ENCODE measurements around the gene AP5S1. TPM values are rescaled to one million over a fixed set of nuclear protein-coding genes. Genes with fewer than 3 reads are reported as not detected.

Gene AP5S1
- total and polyA plus RNA-seq, 2 experiments from 2014 or later = 20.5 to 25.0 TPM

DNA sequence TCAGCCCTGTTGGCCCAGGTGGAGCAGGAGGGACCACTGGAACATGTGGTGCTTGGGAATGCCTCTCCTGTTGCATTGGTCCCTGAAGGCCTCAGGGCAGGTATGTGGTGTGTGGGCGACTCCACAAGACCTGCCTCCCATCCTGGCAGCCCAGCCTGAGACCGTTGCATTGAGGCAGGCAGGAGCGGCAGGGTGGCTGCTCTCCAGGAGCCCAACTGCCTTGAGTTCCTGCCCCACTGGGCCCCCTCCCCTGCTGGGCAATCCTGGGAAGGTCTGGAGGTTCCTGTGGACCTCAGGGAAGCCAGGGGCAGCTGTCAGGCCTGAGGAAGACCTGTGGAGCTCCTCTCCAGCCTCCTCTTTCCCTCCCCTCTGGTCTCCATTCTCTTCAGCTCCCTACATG is 46.1 kb downstream of the AP5S1 start:
- no peak overlapping the region for H3K9ac ChIP-seq
- H3K27me3 ChIP-seq (replicated peaks; ENCODE audit: insufficient read depth) = no peaks in the 10 kb centered on the region
- H3K79me2 ChIP-seq (ENCODE audit: insufficient read depth) = peaks cover 6% of the 10 kb centered on the region; the same call in 1 of the 2 replicates
- peaks cover 22% of the 10 kb centered on the region; the same call in 1 of the 2 replicates for H3K36me3 ChIP-seq (ENCODE audit: low read depth)
- no peak overlapping the region for H3K27ac ChIP-seq
- H3K9me2 ChIP-seq (ENCODE audit: insufficient read depth) = no peaks in the 10 kb centered on the region
- no peaks in the 10 kb centered on the region for H3K4me1 ChIP-seq (ENCODE audit: insufficient read depth)
- WGBS, 2 experiments (ENCODE audit: low coverage in 1 of 2, low lambda C conversion rate in 2 of 2, missing lambda C conversion rate in 2 of 2) = 73 to 79% methylated on average over 3 of the region's 3 CpGs
- no peak overlapping the region for H3K4me2 ChIP-seq (ENCODE audit: unreplicated experiment)
- no peak for DNase-seq
- H3F3A ChIP-seq (ENCODE audit: insufficient read depth) = no peaks in the 10 kb centered on the region
- no peaks in the 10 kb centered on the region for H3K9me3 ChIP-seq (ENCODE audit: low read depth)
- H4K20me1 ChIP-seq (ENCODE audit: insufficient read depth) = no peaks in the 10 kb centered on the region
- no peak overlapping the region for H2AFZ ChIP-seq
- no peak overlapping the region for H3K4me3 ChIP-seq
- in situ Hi-C loops (cut with MboI) = no loop called here
- TF ChIP-seq EZH2 (IDR thresholded peaks at IDR 0.05; ENCODE audit: insufficient read depth, poor library complexity, severe bottlenecking) = no peak
- TF ChIP-seq EZH2phosphoT487 (IDR thresholded peaks at IDR 0.05; ENCODE audit: insufficient read depth, low read depth) = no peak

DNA sequence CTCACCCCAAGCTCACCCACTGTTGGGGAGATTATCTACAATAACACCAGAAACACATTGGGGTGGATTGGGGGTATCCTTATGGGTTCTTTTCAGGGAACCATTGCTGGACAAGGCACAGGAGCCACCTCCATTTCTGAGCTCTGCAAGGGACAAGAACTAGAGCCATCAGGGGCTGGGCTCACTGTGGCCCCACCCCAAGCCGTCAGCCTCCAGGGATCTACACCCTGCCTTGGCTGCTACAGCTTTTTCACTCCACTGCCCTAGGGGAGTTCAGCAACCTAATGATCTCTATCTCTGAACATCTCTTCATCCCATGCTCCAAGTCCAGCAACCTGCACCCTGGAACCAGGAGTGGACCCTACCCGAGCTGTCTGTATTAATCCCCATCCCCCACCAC is 47.5 kb downstream of the AP5S1 start:
- Histone ChIP-seq H3K9me2 (ENCODE audit: insufficient read depth) (no peaks in the 10 kb centered on the region), H3K27ac (no peak overlapping the region), H3K79me2 (ENCODE audit: insufficient read depth) (peaks cover 10% of the 10 kb centered on the region), H3K4me1 (ENCODE audit: insufficient read depth) (no peaks in the 10 kb centered on the region), H3K9me3 (ENCODE audit: low read depth) (no peaks in the 10 kb centered on the region), H3K27me3 (replicated peaks; ENCODE audit: insufficient read depth) (no peaks in the 10 kb centered on the region), H3F3A (ENCODE audit: insufficient read depth) (0 out of 2 replicates have a peak, but pooled peaks cover under 1% of the 10 kb centered on the region), H3K4me2 (ENCODE audit: unreplicated experiment) (no peak overlapping the region), H3K36me3 (ENCODE audit: low read depth) (peaks cover 11% of the 10 kb centered on the region; the same call in 1 of the 2 replicates), H3K4me3 (no peak overlapping the region), H3K9ac (no peak overlapping the region), H2AFZ (no peak overlapping the region), H4K20me1 (ENCODE audit: insufficient read depth) (no peaks in the 10 kb centered on the region)
- 40 to 50% methylated on average over 2 of the region's 2 CpGs for WGBS, 2 experiments (ENCODE audit: low coverage in 1 of 2, low lambda C conversion rate in 2 of 2, missing lambda C conversion rate in 2 of 2)
- no peak for DNase-seq
- in situ Hi-C loops (cut with MboI) = no loop called here
- no peak for TF ChIP-seq EZH2 (IDR thresholded peaks at IDR 0.05; ENCODE audit: insufficient read depth, poor library complexity, severe bottlenecking)
- no peak for TF ChIP-seq EZH2phosphoT487 (IDR thresholded peaks at IDR 0.05; ENCODE audit: insufficient read depth, low read depth)

DNA sequence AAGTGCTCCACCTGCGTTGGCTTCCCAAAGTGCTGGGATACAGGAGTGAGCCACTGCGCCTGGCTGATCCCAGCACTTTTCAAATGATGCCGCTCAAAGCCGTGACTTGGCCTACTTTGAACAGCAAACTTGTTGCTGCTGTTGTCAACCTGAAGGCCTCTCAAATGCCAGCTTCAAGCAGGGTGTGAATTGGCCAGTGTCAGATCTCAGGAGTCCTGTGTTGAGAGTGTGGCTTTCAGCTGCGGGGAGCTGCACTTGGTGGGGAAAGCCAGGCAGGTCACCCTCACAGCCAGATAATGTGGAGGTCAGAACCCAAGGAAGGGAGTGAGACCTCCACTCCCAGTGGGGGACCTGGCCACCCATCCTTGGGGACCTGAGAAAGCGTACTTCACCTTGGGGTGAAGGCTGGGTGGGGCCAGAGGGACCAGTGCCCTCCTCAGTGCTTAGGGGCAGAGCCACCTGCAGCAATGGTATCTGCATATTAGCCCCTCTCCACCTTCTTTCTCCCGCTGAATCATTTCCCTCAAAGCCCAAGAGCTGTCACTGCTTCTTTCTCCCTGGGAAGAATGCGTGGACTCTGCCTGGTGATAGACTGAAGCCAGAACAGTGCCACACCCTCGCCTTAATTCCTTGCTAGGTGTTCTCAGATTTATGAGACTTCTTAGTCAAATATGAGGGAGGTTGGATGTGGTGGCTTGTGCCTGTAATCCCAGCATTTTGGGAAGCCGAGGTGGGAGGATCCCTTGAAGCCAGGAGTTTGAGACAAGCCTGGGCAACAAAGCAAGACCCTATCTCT is 49.7 kb downstream of the AP5S1 start:
- Histone ChIP-seq H3K9ac (no peak overlapping the region), H3F3A (ENCODE audit: insufficient read depth) (peaks cover 9% of the 10 kb centered on the region; the same call in 1 of the 2 replicates), H3K4me2 (ENCODE audit: unreplicated experiment) (no peak overlapping the region), H3K9me2 (ENCODE audit: insufficient read depth) (no peaks in the 10 kb centered on the region), H3K4me3 (no peak overlapping the region), H3K79me2 (ENCODE audit: insufficient read depth) (peaks cover 14% of the 10 kb centered on the region), H3K36me3 (ENCODE audit: low read depth) (peaks cover 6% of the 10 kb centered on the region; the same call in 1 of the 2 replicates), H3K9me3 (ENCODE audit: low read depth) (no peaks in the 10 kb centered on the region), H3K27ac (no peak overlapping the region), H4K20me1 (ENCODE audit: insufficient read depth) (no peaks in the 10 kb centered on the region), H3K4me1 (ENCODE audit: insufficient read depth) (no peaks in the 10 kb centered on the region), H3K27me3 (replicated peaks; ENCODE audit: insufficient read depth) (no peaks in the 10 kb centered on the region), H2AFZ (no peak overlapping the region)
- no peak for DNase-seq
- WGBS, 2 experiments (ENCODE audit: low coverage in 1 of 2, low lambda C conversion rate in 2 of 2, missing lambda C conversion rate in 2 of 2) = 93 to 94% methylated on average over 10 of the region's 10 CpGs
- no peak for TF ChIP-seq EZH2 (IDR thresholded peaks at IDR 0.05; ENCODE audit: insufficient read depth, poor library complexity, severe bottlenecking)
- no peak for TF ChIP-seq EZH2phosphoT487 (IDR thresholded peaks at IDR 0.05; ENCODE audit: insufficient read depth, low read depth)
- in situ Hi-C loops (cut with MboI) = no loop called here

DNA sequence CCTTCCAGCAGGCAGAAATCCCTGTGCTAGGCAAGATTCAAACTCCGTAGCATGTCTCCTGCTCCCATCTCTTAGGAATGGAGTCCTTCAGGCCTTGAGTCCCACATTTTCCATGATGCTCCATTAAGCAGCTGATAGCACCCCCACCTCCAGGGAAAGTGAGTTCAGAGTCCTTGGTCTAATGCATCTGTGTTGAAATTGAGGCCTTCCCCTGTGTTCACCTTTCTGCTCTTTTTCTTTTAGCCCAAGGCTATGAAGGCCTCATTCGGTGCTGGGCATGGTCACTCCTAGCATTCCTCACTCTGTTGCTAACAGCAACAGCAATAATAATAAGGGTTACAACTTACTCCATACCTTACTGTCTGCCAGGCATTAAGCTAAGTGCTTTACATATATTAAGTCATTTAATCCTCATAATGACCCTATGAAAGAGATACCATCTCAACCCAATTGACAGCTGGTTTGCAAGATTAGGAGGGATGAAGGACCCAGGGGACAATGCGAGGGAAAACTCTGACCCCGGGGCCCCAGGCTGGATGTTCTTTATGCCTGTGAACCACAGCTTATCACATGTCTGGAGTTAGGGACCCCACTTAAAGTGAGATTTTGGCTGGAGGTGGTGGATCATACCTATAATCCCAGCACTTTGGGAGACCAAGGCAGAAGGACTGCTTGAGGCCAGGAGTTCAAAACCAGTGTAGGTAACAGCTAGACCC is 51.4 kb downstream of the AP5S1 start:
- Histone ChIP-seq H3K4me1 (ENCODE audit: insufficient read depth) (no peaks in the 10 kb centered on the region), H3K79me2 (ENCODE audit: insufficient read depth) (peaks cover 14% of the 10 kb centered on the region), H3K9ac (no peak overlapping the region), H2AFZ (no peak overlapping the region), H3K27me3 (replicated peaks; ENCODE audit: insufficient read depth) (no peaks in the 10 kb centered on the region), H3K36me3 (ENCODE audit: low read depth) (peaks cover 6% of the 10 kb centered on the region; the same call in 1 of the 2 replicates), H3K9me3 (ENCODE audit: low read depth) (no peaks in the 10 kb centered on the region), H3K27ac (no peak overlapping the region), H3F3A (ENCODE audit: insufficient read depth) (peaks cover 9% of the 10 kb centered on the region; the same call in 1 of the 2 replicates), H3K4me3 (no peak overlapping the region), H3K9me2 (ENCODE audit: insufficient read depth) (no peaks in the 10 kb centered on the region), H4K20me1 (ENCODE audit: insufficient read depth) (no peaks in the 10 kb centered on the region), H3K4me2 (ENCODE audit: unreplicated experiment) (no peak overlapping the region)
- 86 to 91% methylated on average over 4 of the region's 4 CpGs for WGBS, 2 experiments (ENCODE audit: low coverage in 1 of 2, low lambda C conversion rate in 2 of 2, missing lambda C conversion rate in 2 of 2)
- TF ChIP-seq EZH2 (IDR thresholded peaks at IDR 0.05; ENCODE audit: insufficient read depth, poor library complexity, severe bottlenecking) (no peak), EZH2phosphoT487 (IDR thresholded peaks at IDR 0.05; ENCODE audit: insufficient read depth, low read depth) (no peak)
- peak; percentile 47 for DNase-seq
- in situ Hi-C loops (cut with MboI) = no loop called here
